PFSK-1 (cell line): ENCODE data around the gene KIAA1328.

Experiments used
- FOXP2 ChIP-seq: optimal IDR thresholded peaks from 2 replicates; pipeline ENCODE3; 2011; ENCODE audit warnings: borderline replicate concordance, control low read depth, inconsistent platforms; ENCODE audit not compliant: insufficient read depth; ENCODE audit errors: extremely low read length, extremely low read depth
- POLR2AphosphoS5 ChIP-seq: IDR thresholded peaks from 2 replicates; pipeline ENCODE4 v1.6.1; 2012; ENCODE audit warnings: low read depth, mild to moderate bottlenecking, control low read depth, low read length, moderate library complexity
- REST ChIP-seq, 2 experiments: IDR thresholded peaks; 2 replicates each; pipeline versions ENCODE4 v1.6.1 to v1.8.0; 2011 to 2012; ENCODE audit warnings: low read depth in 2 of 2, low read length in 2 of 2, control low read depth in 1 of 2, inconsistent platforms in 1 of 2, mild to moderate bottlenecking in 1 of 2, moderate library complexity in 1 of 2; ENCODE audit not compliant: insufficient read depth in 1 of 2
- SIN3A ChIP-seq: IDR thresholded peaks from 2 replicates; pipeline ENCODE4 v1.6.1; 2012; ENCODE audit warnings: mild to moderate bottlenecking, low read length, moderate library complexity, borderline replicate concordance; ENCODE audit not compliant: insufficient read depth
- TAF1 ChIP-seq: IDR thresholded peaks from 2 replicates; pipeline ENCODE4 v1.6.1; 2012; ENCODE audit warnings: low read length, control low read depth, borderline replicate concordance; ENCODE audit not compliant: insufficient read depth

The KIAA1328 gene

GRCh38 chr18:37265382-37265781 is 436.5 kb downstream of the KIAA1328 start:
- no peak for TF ChIP-seq SIN3A
- no peak for TF ChIP-seq FOXP2
- no peak for TF ChIP-seq REST (IDR thresholded peaks at IDR 0.05; ENCODE audit: insufficient read depth in 1 of 2, low read depth in 2 of 2, low read length in 2 of 2)
- TF ChIP-seq POLR2AphosphoS5: no peak
- no peak for TF ChIP-seq TAF1

GRCh38 chr18:37266290-37266689 is 437.4 kb downstream of the KIAA1328 start:
- no peak for TF ChIP-seq TAF1
- no peak for TF ChIP-seq REST (IDR thresholded peaks at IDR 0.05; ENCODE audit: insufficient read depth in 1 of 2, low read depth in 2 of 2, low read length in 2 of 2)
- TF ChIP-seq SIN3A: no peak
- no peak for TF ChIP-seq POLR2AphosphoS5
- TF ChIP-seq FOXP2: no peak

- TF ChIP-seq TAF1 (no peak), REST (IDR thresholded peaks at IDR 0.05; ENCODE audit: insufficient read depth in 1 of 2, low read depth in 2 of 2, low read length in 2 of 2) (peak; percentile 99 to 100), FOXP2 (peak; percentile 25), SIN3A (peak; percentile 100; the same call in 1 of the 2 replicates)
Measured at GRCh38 chr18:37270038-37270665, 441.2 kb downstream of the KIAA1328 start.

- no peak for TF ChIP-seq FOXP2
Measured at GRCh38 chr18:37270666-37271052, 441.7 kb downstream of the KIAA1328 start.

GRCh38 chr18:37272226-37272625 is 443.3 kb downstream of the KIAA1328 start:
- TF ChIP-seq TAF1: no peak
- TF ChIP-seq SIN3A: no peak
- no peak for TF ChIP-seq REST (IDR thresholded peaks at IDR 0.05; ENCODE audit: insufficient read depth in 1 of 2, low read depth in 2 of 2, low read length in 2 of 2)
- no peak for TF ChIP-seq POLR2AphosphoS5
- TF ChIP-seq FOXP2: no peak
